Activated CD8-positive, alpha-beta T cell treated with anti-CD3 and anti-CD28 coated beads, Interleukin-2, amount 10 ng/mL, durations not matched to agents 7 days and 5 days (primary cell): ENCODE measurements around the gene DUSP9. TPM values are rescaled to one million over a fixed set of nuclear protein-coding genes. Genes with fewer than 3 reads are reported as not detected.

Experiments used
- ATAC-seq: fragments of 150-1000 bp; cut with Tn5 transposase; one replicate; pipeline ENCODE4 v1.10.0; 2021; ENCODE audit warnings: moderate library complexity
- CTCF ChIA-PET: fragments of 350-600 bp; sonication (Branson Sonifier 250); formaldehyde crosslinking; loops from one replicate; lab custom pipeline; 2021; ENCODE audit warnings: antibody characterized with exemption; lab: Charles Lee
- POLR2A ChIA-PET: fragments of 350-600 bp; sonication (Branson Sonifier 250); formaldehyde crosslinking; loops from one replicate; lab custom pipeline; 2021; ENCODE audit warnings: antibody characterized with exemption; lab: Charles Lee
- DNase-seq: peaks from one replicate; pipeline ENCODE4 v3.0.0-alpha.2; 2020
- H3K27ac Mint-ChIP-seq: one replicate; pipeline ENCODE4 v1.8.0; 2021; ENCODE audit warnings: mild to moderate bottlenecking, mixed read lengths
- H3K27me3 Mint-ChIP-seq: one replicate; pipeline ENCODE4 v1.8.0; 2021; ENCODE audit warnings: low read depth, mixed read lengths
- H3K36me3 Mint-ChIP-seq: one replicate; pipeline ENCODE4 v1.8.0; 2021; ENCODE audit warnings: low read depth, mixed read lengths
- H3K4me1 Mint-ChIP-seq: one replicate; pipeline ENCODE4 v1.8.0; 2021; ENCODE audit warnings: low read depth, mixed read lengths
- H3K4me3 Mint-ChIP-seq: one replicate; pipeline ENCODE4 v1.8.0; 2021; ENCODE audit warnings: mild to moderate bottlenecking, mixed read lengths
- H3K9me3 Mint-ChIP-seq: one replicate; pipeline ENCODE4 v1.8.0; 2022; ENCODE audit warnings: mixed read lengths; ENCODE audit not compliant: insufficient read depth
- total RNA-seq, 2 experiments: library from RNA; stranded (reverse); gene quantifications; one replicate each; pipeline ENCODE4 v1.2.3, GENCODE V29; 2021

DUSP9 gene
- total RNA-seq, 2 experiments from 2014 or later, result not detected

DNA sequence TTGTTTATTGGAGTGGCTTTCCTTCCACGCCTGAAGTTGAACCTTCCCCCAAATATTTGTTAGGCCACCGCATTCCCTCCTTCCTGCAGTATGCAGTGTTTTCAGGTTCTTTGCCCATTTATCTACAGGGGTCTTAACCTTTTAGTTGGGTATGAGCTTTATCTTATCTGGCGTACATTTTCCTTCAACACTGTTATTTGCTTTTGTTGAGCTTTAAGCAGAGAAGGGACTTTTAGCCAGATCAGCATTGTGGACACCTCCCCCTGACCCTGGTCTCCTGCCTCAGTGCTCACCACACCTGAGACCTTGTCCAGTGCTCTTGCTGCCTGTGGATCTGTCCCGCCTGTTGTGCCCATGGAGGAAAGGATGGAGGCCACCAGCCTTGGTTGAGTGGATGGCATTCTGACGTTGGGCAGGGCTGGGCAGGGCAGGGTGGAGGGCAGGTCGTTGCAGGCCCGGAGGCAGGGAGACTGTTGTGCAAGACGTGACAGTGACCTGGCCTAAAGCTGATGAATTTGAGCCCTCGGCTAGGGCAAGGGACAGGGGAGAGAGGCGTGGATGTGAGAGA is 998 bp upstream of the DUSP9 start:
- POLR2A ChIA-PET, result no interaction called here
- no peak overlapping the region for H3K27ac Mint-ChIP-seq

DNA sequence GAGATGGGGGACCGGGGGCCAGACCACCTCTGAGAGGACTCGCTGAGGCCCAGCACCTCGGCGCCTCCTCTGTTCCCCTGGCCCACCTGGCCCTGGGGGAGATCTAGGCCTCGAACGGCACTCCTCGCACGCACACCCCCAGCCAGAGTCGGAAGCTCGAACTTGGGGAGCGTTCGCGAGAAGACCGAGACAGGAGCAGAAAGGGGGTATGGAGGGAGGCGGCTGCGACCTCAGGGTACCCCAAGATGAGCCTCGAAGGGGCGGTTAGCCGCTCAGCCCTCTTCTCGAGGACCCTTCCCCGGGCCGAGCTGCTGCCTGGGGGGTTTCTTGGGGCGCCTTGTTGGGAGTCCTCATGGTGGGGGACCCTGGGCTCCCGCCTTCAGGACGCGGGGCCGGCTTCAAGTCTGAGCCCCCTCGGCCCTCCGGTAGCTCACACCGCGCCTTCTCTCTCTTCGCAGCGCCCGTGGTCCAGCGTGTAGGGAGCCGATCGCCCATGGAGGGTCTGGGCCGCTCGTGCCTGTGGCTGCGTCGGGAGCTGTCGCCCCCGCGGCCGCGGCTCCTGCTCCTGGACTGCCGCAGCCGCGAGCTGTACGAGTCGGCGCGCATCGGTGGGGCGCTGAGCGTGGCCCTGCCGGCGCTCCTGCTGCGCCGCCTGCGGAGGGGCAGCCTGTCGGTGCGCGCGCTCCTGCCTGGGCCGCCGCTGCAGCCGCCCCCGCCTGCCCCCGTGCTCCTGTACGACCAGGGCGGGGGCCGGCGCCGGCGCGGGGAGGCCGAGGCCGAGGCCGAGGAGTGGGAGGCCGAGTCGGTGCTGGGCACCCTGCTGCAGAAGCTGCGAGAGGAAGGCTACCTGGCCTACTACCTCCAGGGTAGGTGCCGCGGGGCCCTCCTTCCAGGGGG is 706 bp downstream of the DUSP9 start:
- Mint-ChIP-seq H3K27me3 (peaks cover 33% of the 10 kb centered on the region), H3K9me3 (no peaks in the 10 kb centered on the region), H3K27ac (no peak overlapping the region), H3K4me1 (peaks cover 3% of the 10 kb centered on the region), H3K36me3 (no peaks in the 10 kb centered on the region), H3K4me3 (no peak overlapping the region)
- POLR2A ChIA-PET, result no interaction called here
- ATAC-seq (no peak), DNase-seq (no peak)
- CTCF ChIA-PET, result interaction anchor here (1.0 to 3.4 kb wide), 7 partner anchors 14 to 615 kb away, joined by 4 to 16 read pairs (median 12); no protein-coding TSS in a partner anchor

More for the DNA sequence above, 998 bp upstream of the DUSP9 start:
- no peaks in the 10 kb centered on the region for H3K9me3 Mint-ChIP-seq
- peaks cover 42% of the 10 kb centered on the region for H3K27me3 Mint-ChIP-seq
- H3K36me3 Mint-ChIP-seq, result no peaks in the 10 kb centered on the region
- ATAC-seq (no peak), DNase-seq (no peak)
- H3K4me1 Mint-ChIP-seq, result peaks cover 8% of the 10 kb centered on the region
- no peak overlapping the region for H3K4me3 Mint-ChIP-seq
- CTCF ChIA-PET, result interaction anchor here (1.1 to 1.5 kb wide), 4 partner anchors 16 to 78 kb away, joined by 3 to 4 read pairs (median 4); no protein-coding TSS in a partner anchor

DNA sequence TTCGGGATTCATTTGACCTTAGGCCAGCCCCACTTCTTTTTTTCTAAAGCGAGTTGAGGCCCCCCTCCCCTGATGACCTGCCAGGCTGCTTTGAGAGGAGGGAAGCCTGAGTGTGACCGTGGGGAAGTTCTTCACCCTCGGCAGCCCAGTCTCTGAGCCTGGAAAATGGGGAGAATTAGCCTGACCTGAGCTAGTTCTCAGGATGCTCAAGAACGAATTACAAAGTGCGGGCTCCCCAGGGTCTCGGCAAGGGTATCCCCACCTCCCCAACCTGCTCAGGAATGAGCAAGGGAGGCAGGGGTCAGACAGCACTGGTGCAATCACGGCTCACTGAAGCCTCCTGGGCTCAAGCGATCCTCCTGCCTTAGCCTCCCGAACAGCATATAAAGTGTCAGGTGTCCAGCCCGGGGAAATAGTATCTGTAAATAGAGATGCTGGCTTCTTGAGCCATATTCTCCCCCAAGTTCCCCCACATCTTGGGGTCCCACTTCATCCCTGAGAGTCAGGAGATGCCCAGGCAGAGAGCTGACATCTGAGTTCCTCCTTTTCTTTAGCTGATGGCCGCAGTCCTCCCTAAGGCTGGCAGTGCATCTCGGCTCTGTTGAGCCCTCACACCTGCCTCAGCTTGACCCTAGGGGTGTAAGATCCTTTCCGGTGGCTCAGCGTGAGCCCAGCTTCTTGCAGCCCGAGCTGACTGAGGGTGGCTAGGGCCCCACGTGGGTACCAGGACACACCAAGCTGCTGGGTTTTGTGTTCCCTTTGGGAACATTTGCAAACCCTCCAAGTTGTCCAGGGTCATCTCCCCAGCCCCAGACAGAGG is 1.6 kb downstream of the DUSP9 start:
- CTCF ChIA-PET, result interaction anchor here (1.0 to 3.4 kb wide), 5 partner anchors 14 to 109 kb away, joined by 5 to 16 read pairs (median 13); no protein-coding TSS in a partner anchor
- no peak for DNase-seq
- Mint-ChIP-seq H3K27ac (no peak overlapping the region), H3K9me3 (no peaks in the 10 kb centered on the region), H3K4me3 (no peak overlapping the region), H3K4me1 (no peaks in the 10 kb centered on the region), H3K27me3 (peaks cover 25% of the 10 kb centered on the region), H3K36me3 (no peaks in the 10 kb centered on the region)
- POLR2A ChIA-PET, result no interaction called here
- ATAC-seq, result no peak

DNA sequence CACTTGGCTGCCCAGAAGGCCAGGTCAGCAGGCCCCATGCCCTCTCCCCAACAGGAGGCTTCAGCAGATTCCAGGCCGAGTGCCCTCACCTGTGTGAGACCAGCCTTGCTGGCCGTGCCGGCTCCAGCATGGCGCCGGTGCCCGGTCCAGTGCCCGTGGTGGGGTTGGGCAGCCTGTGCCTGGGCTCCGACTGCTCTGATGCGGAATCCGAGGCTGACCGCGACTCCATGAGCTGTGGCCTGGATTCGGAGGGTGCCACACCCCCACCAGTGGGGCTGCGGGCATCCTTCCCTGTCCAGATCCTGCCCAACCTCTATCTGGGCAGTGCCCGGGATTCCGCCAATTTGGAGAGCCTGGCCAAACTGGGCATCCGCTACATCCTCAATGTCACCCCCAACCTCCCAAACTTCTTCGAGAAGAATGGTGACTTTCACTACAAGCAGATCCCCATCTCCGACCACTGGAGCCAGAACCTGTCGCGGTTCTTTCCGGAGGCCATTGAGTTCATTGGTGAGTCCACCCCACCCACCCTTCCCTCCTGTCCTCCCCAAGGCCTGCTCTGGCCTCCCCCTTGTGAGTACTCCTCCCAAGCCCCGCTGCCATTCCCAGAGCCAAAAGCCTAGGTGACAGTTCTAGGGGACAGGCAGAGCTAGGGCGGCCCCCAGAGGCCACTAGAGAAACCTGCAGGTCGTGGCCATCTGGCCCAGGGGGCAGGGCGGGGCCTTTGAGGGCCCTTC is 2.3 kb downstream of the DUSP9 start:
- DNase-seq, result peak; percentile 44
- Mint-ChIP-seq H3K4me3 (no peak overlapping the region), H3K9me3 (no peaks in the 10 kb centered on the region), H3K4me1 (no peaks in the 10 kb centered on the region), H3K27ac (no peak overlapping the region), H3K27me3 (peaks cover 24% of the 10 kb centered on the region), H3K36me3 (no peaks in the 10 kb centered on the region)
- POLR2A ChIA-PET, result no interaction called here
- ATAC-seq, result peak; percentile 72
- CTCF ChIA-PET, result interaction anchor here (1.0 to 3.4 kb wide), 6 partner anchors 13 to 110 kb away, joined by 3 to 16 read pairs (median 12); no protein-coding TSS in a partner anchor

DNA sequence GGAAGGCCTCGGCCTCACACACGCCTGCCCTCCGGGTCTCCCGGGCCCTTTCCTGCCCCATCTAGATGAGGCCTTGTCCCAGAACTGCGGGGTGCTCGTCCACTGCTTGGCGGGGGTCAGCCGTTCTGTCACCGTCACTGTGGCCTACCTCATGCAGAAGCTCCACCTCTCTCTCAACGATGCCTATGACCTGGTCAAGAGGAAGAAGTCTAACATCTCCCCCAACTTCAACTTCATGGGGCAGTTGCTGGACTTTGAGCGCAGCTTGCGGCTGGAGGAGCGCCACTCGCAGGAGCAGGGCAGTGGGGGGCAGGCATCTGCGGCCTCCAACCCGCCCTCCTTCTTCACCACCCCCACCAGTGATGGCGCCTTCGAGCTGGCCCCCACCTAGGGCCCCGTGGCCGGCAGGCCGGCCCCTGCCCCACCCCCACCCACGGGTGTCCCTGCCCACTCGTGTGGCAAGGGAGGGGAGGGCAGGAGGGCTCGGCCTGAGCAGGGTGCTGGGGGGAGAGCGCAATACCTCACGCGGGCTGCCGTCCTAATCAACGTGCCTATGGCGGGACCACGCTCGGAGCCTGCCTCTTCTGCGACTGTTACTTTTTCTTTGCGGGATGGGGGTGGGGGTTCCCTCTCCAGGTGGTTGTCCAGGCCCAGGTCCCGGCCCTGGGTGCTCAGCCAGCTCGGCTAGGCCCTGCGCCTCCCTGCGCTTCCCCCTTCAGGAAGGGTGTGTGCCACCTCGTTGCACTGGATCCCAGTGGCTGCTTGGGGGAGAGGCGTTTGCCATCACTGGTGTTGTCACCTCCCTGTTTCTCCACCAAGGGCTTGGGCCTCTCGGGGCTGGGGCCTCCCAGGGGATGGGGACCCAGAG is 3.1 kb downstream of the DUSP9 start:
- Mint-ChIP-seq H3K9me3 (no peaks in the 10 kb centered on the region), H3K4me3 (no peak overlapping the region), H3K36me3 (no peaks in the 10 kb centered on the region), H3K27me3 (peaks cover 17% of the 10 kb centered on the region), H3K27ac (no peak overlapping the region), H3K4me1 (no peaks in the 10 kb centered on the region)
- DNase-seq, result no peak
- POLR2A ChIA-PET, result no interaction called here
- no peak for ATAC-seq
- CTCF ChIA-PET, result interaction anchor here (0.7 to 3.4 kb wide), 8 partner anchors 12 to 111 kb away, joined by 3 to 16 read pairs (median 8); no protein-coding TSS in a partner anchor

DNA sequence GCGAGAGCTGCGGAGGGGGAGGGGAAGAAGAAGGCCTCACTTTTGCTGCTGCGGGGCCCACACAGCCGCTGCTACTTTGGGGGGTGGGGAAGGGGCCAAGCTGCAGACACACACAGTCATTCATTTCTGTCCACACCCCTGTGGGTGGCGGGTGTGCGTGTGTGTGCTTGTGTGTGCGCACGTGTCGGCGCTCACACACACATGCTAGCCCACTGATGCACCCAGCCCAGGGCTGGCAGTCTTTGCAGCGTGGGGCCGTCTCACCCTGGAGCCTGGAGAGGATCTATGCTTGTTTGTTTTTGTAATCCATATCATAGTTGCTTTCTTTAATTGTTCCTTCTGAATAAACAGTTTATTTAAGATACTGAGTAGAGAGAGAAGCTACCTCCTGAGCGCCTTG is 4.0 kb downstream of the DUSP9 start:
- CTCF ChIA-PET, result interaction anchor here (0.9 to 1.6 kb wide), 2 partner anchors 44 to 96 kb away, joined by 3 to 4 read pairs; no protein-coding TSS in a partner anchor
- Mint-ChIP-seq H3K36me3 (no peaks in the 10 kb centered on the region), H3K9me3 (no peaks in the 10 kb centered on the region), H3K27me3 (peaks cover 10% of the 10 kb centered on the region), H3K4me1 (no peaks in the 10 kb centered on the region), H3K27ac (no peak overlapping the region), H3K4me3 (no peak overlapping the region)
- POLR2A ChIA-PET, result no interaction called here
- DNase-seq (no peak), ATAC-seq (no peak)

DNA sequence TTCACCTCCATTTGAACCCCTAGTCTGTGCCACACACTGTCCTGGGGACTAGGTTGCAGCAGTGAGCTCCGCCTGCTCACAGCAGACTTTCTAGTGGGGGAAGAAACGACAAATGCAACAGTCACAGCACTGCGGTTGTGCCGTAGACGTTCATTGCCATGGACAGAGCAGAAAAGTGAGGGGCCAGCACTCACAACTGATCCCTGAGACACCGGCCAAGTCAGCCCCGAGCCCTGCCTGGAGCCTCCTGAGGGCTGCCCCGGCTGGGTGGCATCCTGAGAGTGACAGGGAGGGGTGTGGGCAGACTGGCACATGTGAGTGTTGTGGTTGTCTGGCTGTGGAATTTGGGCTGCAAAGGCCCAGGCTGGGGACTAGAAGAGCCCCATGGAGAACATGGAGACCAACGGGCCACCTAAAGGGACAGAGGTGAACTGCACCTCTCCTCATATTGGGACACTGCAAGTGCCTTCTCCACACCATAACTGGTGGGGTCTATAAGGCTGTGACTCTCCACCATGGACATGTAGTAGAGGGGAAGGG is 4.6 kb downstream of the DUSP9 start:
- CTCF ChIA-PET, result interaction anchor here (0.9 to 1.6 kb wide), 3 partner anchors 10 to 97 kb away, joined by 3 to 4 read pairs (median 3); no protein-coding TSS in a partner anchor
- POLR2A ChIA-PET, result no interaction called here
- Mint-ChIP-seq H3K27ac (no peak overlapping the region), H3K4me1 (no peaks in the 10 kb centered on the region), H3K4me3 (no peak overlapping the region), H3K9me3 (no peaks in the 10 kb centered on the region), H3K36me3 (no peaks in the 10 kb centered on the region), H3K27me3 (peaks cover 3% of the 10 kb centered on the region)
- DNase-seq (no peak), ATAC-seq (peak; percentile 40)

DNA sequence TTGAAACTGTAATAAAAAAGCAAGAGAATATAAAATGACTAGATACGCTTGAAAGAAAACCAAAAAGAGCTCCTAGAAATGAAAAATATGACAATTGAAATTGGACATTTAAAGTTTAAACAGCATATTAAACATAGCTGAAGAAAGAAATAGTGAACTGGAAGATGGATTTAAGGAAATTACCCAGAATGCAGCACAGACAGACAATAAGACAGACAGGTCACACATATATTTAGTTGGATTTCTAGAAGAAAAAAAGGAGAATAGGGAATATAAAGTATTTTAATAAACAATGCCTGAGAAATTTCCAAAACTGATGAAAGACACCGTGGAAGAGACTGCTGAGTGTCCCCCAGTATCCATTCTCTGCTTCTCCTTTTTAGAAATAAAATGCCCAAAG is 6.6 kb downstream of the DUSP9 start:
- no peaks in the 10 kb centered on the region for H3K9me3 Mint-ChIP-seq
- no peaks in the 10 kb centered on the region for H3K4me1 Mint-ChIP-seq
- no peak overlapping the region for H3K4me3 Mint-ChIP-seq
- H3K27ac Mint-ChIP-seq, result no peak overlapping the region
- no peaks in the 10 kb centered on the region for H3K36me3 Mint-ChIP-seq
- DNase-seq (no peak), ATAC-seq (no peak)
- POLR2A ChIA-PET, result no interaction called here
- H3K27me3 Mint-ChIP-seq, result no peaks in the 10 kb centered on the region
- CTCF ChIA-PET, result interaction anchor here (1.2 kb wide), 1 partner anchor 99 kb away, joined by 5 read pairs; no protein-coding TSS in a partner anchor

DNA sequence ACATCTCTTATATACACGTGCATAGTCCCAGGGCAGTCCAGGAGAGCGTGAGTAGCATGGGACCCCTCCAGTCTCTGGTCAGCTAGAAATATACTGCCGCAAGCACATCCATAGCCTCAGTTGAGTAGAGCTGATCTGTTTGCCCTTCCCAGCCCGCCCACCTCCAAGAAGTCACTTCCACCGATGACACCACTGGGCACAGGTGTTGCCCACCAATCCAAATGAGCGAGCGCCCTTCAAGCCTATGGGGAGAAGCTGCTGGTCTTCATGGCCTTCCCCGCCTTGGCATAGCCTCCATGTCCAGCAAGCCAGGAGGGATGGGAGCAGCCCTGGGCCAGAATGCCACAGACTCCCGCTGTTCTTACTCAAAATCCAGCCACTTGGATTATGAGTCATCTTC is 10.2 kb downstream of the DUSP9 start:
- DNase-seq, result no peak
- ChIA-PET POLR2A (no interaction called here), CTCF (interaction anchor here (5.1 kb wide), 1 partner anchor 11 kb away, joined by 22 read pairs; no protein-coding TSS in a partner anchor)
- no peaks in the 10 kb centered on the region for H3K9me3 Mint-ChIP-seq
- H3K4me1 Mint-ChIP-seq, result no peaks in the 10 kb centered on the region
- peaks cover 16% of the 10 kb centered on the region for H3K27me3 Mint-ChIP-seq
- no peak overlapping the region for H3K27ac Mint-ChIP-seq
- no peak overlapping the region for H3K4me3 Mint-ChIP-seq
- ATAC-seq, result no peak
- no peaks in the 10 kb centered on the region for H3K36me3 Mint-ChIP-seq

DNA sequence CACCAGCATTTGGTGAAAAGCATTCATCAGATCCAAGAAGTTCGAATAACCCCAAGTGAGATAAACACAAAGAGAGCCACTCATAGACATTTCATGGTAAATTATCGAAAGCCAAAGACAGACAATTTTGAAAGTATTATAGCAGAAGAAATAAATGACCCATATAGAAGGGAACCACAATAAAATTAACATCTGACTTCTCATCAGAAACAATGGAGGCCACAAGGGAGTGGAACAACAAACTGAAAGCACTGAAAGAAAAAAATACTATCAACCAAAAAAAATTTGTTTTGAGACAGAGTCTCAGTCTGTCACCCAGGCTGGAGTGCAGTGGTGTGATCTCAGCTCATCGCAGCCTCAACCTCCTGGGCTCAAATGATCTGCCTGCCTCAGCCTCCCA is 12.3 kb downstream of the DUSP9 start:
- no peak for ATAC-seq
- no peak for DNase-seq
- CTCF ChIA-PET, result interaction anchor here (0.8 to 5.1 kb wide), 3 partner anchors 9 to 120 kb away, joined by 3 to 22 read pairs (median 3); no protein-coding TSS in a partner anchor
- Mint-ChIP-seq H3K4me1 (no peaks in the 10 kb centered on the region), H3K4me3 (no peak overlapping the region), H3K9me3 (no peaks in the 10 kb centered on the region), H3K27me3 (peaks cover 20% of the 10 kb centered on the region), H3K36me3 (no peaks in the 10 kb centered on the region), H3K27ac (no peak overlapping the region)
- POLR2A ChIA-PET, result no interaction called here
